B cell (primary cell): Measurements from ENCODE around the gene RHBDL1. TPM values are rescaled to one million over a fixed set of nuclear protein-coding genes. Genes with fewer than 3 reads are reported as not detected.

Source experiments
- ATAC-seq: fragments of 200-7000 bp; cut with Tn5 transposase; one replicate; pipeline ENCODE4 v1.10.0; 2021; ENCODE audit warnings: low read depth, mild to moderate bottlenecking, moderate number of reproducible peaks, moderate library complexity
- CTCF ChIA-PET: fragments of 350-600 bp; sonication (Branson Sonifier 250); formaldehyde crosslinking; loops from one replicate; lab custom pipeline; 2021; ENCODE audit warnings: antibody characterized with exemption, inconsistent platforms; lab: Charles Lee
- POLR2A ChIA-PET: fragments of 350-600 bp; sonication (Branson Sonifier 250); formaldehyde crosslinking; loops from one replicate; lab custom pipeline; 2021; ENCODE audit warnings: antibody characterized with exemption; lab: Charles Lee
- DNase-seq: peaks from one replicate; pipeline ENCODE4 v3.0.0; 2013
- H2AFZ ChIP-seq: 2 replicates; pipeline ENCODE4 v1.6.1; 2012; ENCODE audit warnings: mild to moderate bottlenecking, low read depth, low read length; ENCODE audit not compliant: insufficient read depth, poor library complexity, severe bottlenecking
- H3K27ac ChIP-seq, 2 donors: 1 replicate in 1 of 2; 2 replicates in 1 of 2; pipeline ENCODE4 v1.5.1; 2012 to 2013; ENCODE audit warnings: low read length in 2 of 2, mild to moderate bottlenecking in 2 of 2, moderate library complexity in 1 of 2
- H3K27me3 ChIP-seq, 4 experiments: fragments of 200-600 bp in 1 of 4; sonication (generic) in 1 of 4; replicated peaks in 1 of 4; 1 replicate in 2 of 4; 2 replicates in 2 of 4; pipeline versions ENCODE4 v1.6.1 to v1.7.0; 2013 to 2016; ENCODE audit warnings: low read length in 3 of 4, mild to moderate bottlenecking in 2 of 4, mixed read lengths in 1 of 4, moderate library complexity in 1 of 4; ENCODE audit not compliant: insufficient read depth in 4 of 4, control insufficient read depth in 3 of 4; ENCODE audit errors: control extremely low read depth in 1 of 4
- H3K36me3 ChIP-seq, 2 experiments: replicated peaks in 1 of 2; 1 replicate in 1 of 2; 2 replicates in 1 of 2; pipeline versions ENCODE4 v1.6.1 to v1.7.1; 2013; ENCODE audit warnings: low read length in 1 of 2; ENCODE audit not compliant: insufficient read depth in 2 of 2, control insufficient read depth in 1 of 2; ENCODE audit errors: control extremely low read depth in 1 of 2, extremely low read depth in 1 of 2
- H3K4me1 ChIP-seq, 2 donors: fragments of 200-600 bp in 1 of 2; sonication (generic) in 1 of 2; 1 replicate in 1 of 2; 2 replicates in 1 of 2; pipeline versions ENCODE4 v1.5.1 to v1.6.1; 2013 to 2017; ENCODE audit warnings: low read length in 2 of 2; ENCODE audit not compliant: control insufficient read depth in 2 of 2, insufficient read depth in 2 of 2
- H3K4me2 ChIP-seq: replicated peaks from 2 replicates; pipeline ENCODE3; 2012; ENCODE audit warnings: mild to moderate bottlenecking, low read depth, low read length; ENCODE audit not compliant: poor library complexity, severe bottlenecking
- H3K4me3 ChIP-seq, 5 experiments: fragments of 200-600 bp in 1 of 5; sonication (generic) in 1 of 5; 1 replicate in 3 of 5; 2 replicates in 2 of 5; pipeline versions ENCODE4 v1.5.1 to v1.7.0; 2011 to 2016; ENCODE audit warnings: low read length in 4 of 5, mild to moderate bottlenecking in 4 of 5, low read depth in 2 of 5, control low read depth in 1 of 5, moderate library complexity in 1 of 5; ENCODE audit not compliant: insufficient read depth in 1 of 5; ENCODE audit errors: control extremely low read depth in 1 of 5, extremely low read depth in 1 of 5
- H3K79me2 ChIP-seq: fragments of 200-600 bp; sonication (generic); one replicate; pipeline ENCODE4 v1.6.0; 2016; ENCODE audit warnings: low read length; ENCODE audit not compliant: control insufficient read depth, insufficient read depth
- H3K9ac ChIP-seq: fragments of 200-600 bp; sonication (generic); 2 replicates; pipeline ENCODE4 v1.6.1; 2017; ENCODE audit warnings: mild to moderate bottlenecking, low read length, moderate library complexity
- H3K9me3 ChIP-seq, 3 donors: one replicate each; pipeline versions ENCODE4 v1.6.1 to v1.7.1; 2013; ENCODE audit warnings: low read length in 2 of 3; ENCODE audit not compliant: control insufficient read depth in 2 of 3, insufficient read depth in 1 of 3; ENCODE audit errors: control extremely low read depth in 1 of 3
- H4K20me1 ChIP-seq: 2 replicates; pipeline ENCODE4 v1.6.0; 2012; ENCODE audit warnings: mild to moderate bottlenecking, low read length; ENCODE audit not compliant: insufficient read depth, control insufficient read depth, poor library complexity, severe bottlenecking
- H3K27ac Mint-ChIP-seq: one replicate; pipeline ENCODE4 v1.8.0; 2021; ENCODE audit warnings: mixed read lengths
- H3K27me3 Mint-ChIP-seq: one replicate; pipeline ENCODE4 v1.8.0; 2021; ENCODE audit warnings: mixed read lengths
- H3K4me1 Mint-ChIP-seq: one replicate; pipeline ENCODE4 v1.8.0; 2021; ENCODE audit warnings: mixed read lengths
- H3K4me3 Mint-ChIP-seq: one replicate; pipeline ENCODE4 v1.8.0; 2021; ENCODE audit warnings: mixed read lengths
- H3K9me3 Mint-ChIP-seq: one replicate; pipeline ENCODE4 v1.8.0; 2022; ENCODE audit warnings: mixed read lengths; ENCODE audit not compliant: insufficient read depth
- CTCF ChIP-seq: fragments of 200-600 bp; IDR thresholded peaks from one replicate; pipeline ENCODE4 v1.8.0; 2022; ENCODE audit warnings: antibody characterized with exemption, mild to moderate bottlenecking
- EZH2 ChIP-seq: IDR thresholded peaks from 2 replicates; pipeline ENCODE4 v1.6.1; 2012; ENCODE audit warnings: borderline replicate concordance, low read depth, mild to moderate bottlenecking, moderate library complexity, low read length; ENCODE audit not compliant: insufficient read depth, poor library complexity, severe bottlenecking
- WGBS: methylation state at CpG from one replicate; pipeline ENCODE4 v1.1.5; 2013; ENCODE audit warnings: missing lambda C conversion rate; ENCODE audit not compliant: insufficient coverage; 5-methylcytosine and 5-hydroxymethylcytosine counted together
- intact Hi-C: fragments of 100-400 bp; cut with micrococcal nuclease; formaldehyde crosslinking; loops from one replicate; pipeline ENCODE4 v1.10.0; 2022
- polyA plus RNA-seq: library from polyadenylated mRNA; depleted of rRNA; stranded (reverse); fragments of >200 nt; gene quantifications from 2 replicates; pipeline ENCODE4 v1.2.3, GENCODE V29; 2012
- total RNA-seq, 2 donors: library from RNA; stranded (reverse); fragments of 120-200 nt in 1 of 2; gene quantifications; 1 replicate in 1 of 2; 2 replicates in 1 of 2; pipeline versions ENCODE4 v1.2.3 to v1.2.4, GENCODE V29; 2013 to 2022

The RHBDL1 gene
- total and polyA plus RNA-seq, 2 donors (not counting 1 experiment from before 2014, with no cell fraction given): 0.76 to 1.6 TPM

GRCh38 chr16:648781-649589 lies 26.5 kb upstream of the RHBDL1 start, which contains the start of gene WDR90:
Gene WDR90 (plus strand): TSS chr16:649365. CDS start chr16:649417, 52 bp downstream.
- DNase-seq: peak; percentile 94
- TF ChIP-seq CTCF (no peak), EZH2 (no peak)
- peaks cover 15 to 20% of the 10 kb centered on the region in 2 donors for H3K4me1 ChIP-seq
- ChIA-PET CTCF (interaction anchor here (0.6 to 1.4 kb wide), 4 partner anchors 11 to 442 kb away, joined by 4 to 6 read pairs (median 4); partner anchors contain the start of gene METTL26), POLR2A (interaction anchor here (0.6 to 1.0 kb wide), 3 partner anchors 12 to 1058 kb away, joined by 4 to 6 read pairs (median 5); no protein-coding TSS in a partner anchor)
- H3K27ac ChIP-seq: peak within 1 kb of the TSS; percentile 79 to 90
- peak within 1 kb of the TSS; percentile 71 for H3K9ac ChIP-seq
- peaks cover 8% of the 10 kb centered on the region for H4K20me1 ChIP-seq
- no peaks in the 10 kb centered on the region for H3K36me3 ChIP-seq
- H3K27me3 Mint-ChIP-seq: no peaks in the 10 kb centered on the region
- peak within 1 kb of the TSS; percentile 86 for H3K27ac Mint-ChIP-seq
- H3K4me1 Mint-ChIP-seq: peaks cover 19% of the 10 kb centered on the region
- under 1% methylated on average over 91 of the region's 91 CpGs for WGBS
- peak within 1 kb of the TSS; percentile 92 for H2AFZ ChIP-seq
- H3K9me3 ChIP-seq: peaks cover 0 to 2% (median 0%) of the 10 kb centered on the region in 3 donors
- H3K9me3 Mint-ChIP-seq: no peaks in the 10 kb centered on the region
- ATAC-seq: peak; percentile 87
- intact Hi-C loops: loop anchor here (1.0 to 2.0 kb wide), 6 partner anchors 8 to 60 kb away; partner anchors contain the start of genes JMJD8, MCRIP2 and METTL26
- peak within 1 kb of the TSS; percentile 92 for H3K4me2 ChIP-seq
- H3K4me3 Mint-ChIP-seq: peak within 1 kb of the TSS; percentile 84
- H3K4me3 ChIP-seq: peak within 1 kb of the TSS; percentile 27 to 76 (median 67)
- no peaks in the 10 kb centered on the region for H3K27me3 ChIP-seq
- H3K79me2 ChIP-seq: peaks cover 8% of the 10 kb centered on the region
